ENCODE data around the gene DAPK3.
"Not testable (repeated sequence)": the region's sequence is repeated elsewhere in the genome, so short reads cannot be mapped to it uniquely, and the experiment has no call there.

The DAPK3 gene

DNA sequence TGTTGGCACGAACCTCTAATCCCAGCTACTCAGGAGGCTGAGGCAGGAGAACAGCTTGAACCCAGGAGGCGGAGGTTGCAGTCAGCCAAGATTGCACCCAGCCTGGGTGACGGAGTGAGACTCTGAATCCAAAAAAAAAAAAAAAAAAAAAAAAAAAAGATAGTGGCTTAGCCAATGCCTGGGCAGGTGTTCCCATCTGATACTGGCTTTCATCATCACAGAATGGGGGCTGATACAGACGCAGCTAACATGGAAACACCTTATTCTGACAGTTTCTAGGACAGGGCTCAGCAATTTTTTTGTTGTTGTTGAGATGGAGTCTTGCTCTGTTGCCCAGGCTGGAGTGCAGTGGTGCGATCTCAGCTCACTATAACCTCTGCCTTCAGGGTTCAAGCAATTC is 29.9 kb upstream of the DAPK3 start:
- not testable (repeated sequence) for DNase-seq

DNA sequence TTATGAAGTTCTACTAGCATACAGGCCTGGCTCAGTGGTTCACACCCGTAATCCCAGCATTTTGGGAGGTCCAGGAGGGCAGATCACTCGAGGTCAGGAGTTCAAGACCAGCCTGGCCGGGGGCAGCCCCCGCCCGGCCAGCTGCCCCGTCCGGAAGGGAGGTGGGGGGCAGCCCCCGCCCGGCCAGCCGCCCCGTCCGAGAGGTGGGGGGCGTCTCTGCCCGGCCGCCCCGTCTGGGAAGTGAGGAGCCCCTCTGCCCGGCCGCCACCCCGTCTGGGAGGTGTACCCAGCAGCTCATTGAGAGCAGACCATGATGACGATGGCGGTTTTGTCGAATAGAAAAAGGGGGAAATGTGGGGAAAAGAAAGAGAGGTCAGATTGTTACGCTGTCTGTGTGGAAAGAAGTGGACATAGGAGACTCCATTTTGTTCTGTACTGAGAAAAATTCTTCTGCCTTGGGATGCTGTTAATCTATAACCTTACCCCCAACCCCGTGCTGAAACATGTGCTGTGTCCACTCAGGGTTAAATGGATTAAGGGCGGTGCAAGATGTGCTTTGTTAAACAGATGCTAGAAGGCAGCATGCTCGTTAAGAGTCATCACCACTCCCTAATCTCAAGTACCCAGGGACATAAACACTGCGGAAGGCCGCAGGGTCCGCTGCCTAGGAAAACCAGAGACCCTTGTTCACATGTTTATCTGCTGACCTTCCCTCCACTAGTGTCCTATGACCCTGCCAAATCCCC is 27.9 kb upstream of the DAPK3 start:
- DNase-seq, result not testable (repeated sequence)

DNA sequence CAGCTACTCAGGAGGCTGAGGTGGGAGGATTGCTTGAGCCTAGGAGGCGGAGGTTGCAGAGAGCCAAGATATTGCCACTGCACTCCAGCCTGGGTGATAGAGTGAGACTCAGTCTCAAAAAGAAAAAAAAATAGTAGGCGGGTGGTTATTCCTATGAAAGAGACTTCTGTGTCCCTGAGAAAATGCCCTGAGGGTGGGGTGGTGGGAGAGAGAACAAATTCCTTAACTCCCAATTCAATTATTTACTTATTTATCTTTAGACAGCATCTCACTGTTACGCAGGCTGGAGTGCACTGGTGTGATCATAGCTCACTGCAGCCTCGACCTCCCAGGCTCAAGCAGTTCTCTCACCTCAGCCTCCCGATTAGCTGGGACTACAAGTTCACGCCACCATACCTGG is 24.7 kb upstream of the DAPK3 start:
- DNase-seq, result no peak

- DNase-seq, result no peak
These were observed 19.9 kb upstream of the DAPK3 start for GRCh38 chr19:3990815-3991117.

DNA sequence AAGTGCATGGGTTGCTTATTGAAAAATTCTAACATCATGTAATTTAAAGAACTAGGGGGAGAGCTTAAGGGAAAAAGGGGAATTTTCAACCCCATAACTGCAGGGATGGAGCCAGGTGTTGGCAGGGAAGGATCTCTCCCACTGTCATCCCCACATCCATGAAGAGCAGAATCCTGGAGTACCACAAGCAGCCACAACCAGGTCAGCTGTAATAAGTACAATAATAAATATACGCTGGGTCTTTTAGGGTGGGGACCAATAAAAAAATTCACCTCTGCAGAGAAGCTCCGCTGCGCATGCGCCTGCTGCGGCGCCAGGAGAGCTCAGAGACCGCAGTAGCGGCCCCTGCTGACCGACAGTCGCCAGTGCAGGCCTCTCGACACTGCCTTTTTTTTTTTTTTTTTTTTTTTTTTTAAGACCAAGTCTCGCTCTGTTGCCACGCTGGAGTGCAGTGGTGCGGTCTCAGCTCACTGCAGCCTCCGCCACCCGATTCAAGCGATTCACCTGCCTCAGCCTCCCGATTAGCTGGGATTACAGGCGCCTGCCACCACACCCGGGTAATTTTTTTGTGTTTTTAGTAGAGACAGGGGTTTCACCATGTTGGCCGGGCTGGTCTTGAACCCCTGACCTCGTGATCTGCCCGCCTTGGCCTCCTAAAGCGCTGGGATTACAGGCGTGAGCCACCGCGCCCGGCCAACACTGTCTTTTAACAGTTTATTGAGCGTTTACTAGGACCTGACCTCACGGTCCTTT is 16.9 kb upstream of the DAPK3 start:
- peak; percentile 79 for DNase-seq

DNA sequence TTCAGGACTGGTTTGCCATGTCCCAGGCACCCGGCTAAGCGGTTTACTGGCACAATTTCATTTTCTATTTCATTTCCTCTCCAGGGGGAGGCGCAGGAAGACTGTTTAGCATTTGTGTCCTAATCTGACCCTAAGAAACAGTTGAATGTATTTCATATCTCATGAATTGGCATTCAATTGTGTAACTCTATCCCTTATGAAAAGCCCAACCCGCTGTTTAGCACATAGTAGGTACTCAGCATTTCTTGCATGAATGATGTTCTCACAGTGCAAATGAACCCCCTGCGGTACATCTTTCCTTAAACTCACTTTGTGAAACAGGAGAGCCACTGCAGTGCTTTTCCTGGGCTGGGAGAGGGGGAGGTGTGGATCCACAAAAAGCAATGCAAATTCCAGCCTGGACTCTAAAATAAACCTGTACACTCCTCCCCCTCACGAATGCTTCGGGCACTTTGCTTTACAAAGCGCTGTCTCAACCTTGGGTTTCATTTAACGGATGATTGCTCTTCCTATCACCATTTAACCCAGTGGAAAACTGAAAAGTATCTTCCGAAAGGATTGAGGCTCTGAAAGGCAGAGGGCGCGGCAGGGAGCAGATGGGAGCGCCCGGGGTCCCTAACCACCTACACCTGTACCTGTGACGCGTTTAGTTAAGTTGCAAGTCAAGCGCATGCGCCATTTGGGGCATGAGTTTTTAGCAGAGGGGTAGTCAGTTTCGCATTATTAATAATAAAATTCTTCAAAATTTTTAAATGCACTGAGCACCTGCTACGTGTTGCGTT is 15.6 kb upstream of the DAPK3 start:
- peak; percentile 76 for DNase-seq

GRCh38 chr19:3985643-3986259 is 14.9 kb upstream of the DAPK3 start:
- no peak for DNase-seq

DNA sequence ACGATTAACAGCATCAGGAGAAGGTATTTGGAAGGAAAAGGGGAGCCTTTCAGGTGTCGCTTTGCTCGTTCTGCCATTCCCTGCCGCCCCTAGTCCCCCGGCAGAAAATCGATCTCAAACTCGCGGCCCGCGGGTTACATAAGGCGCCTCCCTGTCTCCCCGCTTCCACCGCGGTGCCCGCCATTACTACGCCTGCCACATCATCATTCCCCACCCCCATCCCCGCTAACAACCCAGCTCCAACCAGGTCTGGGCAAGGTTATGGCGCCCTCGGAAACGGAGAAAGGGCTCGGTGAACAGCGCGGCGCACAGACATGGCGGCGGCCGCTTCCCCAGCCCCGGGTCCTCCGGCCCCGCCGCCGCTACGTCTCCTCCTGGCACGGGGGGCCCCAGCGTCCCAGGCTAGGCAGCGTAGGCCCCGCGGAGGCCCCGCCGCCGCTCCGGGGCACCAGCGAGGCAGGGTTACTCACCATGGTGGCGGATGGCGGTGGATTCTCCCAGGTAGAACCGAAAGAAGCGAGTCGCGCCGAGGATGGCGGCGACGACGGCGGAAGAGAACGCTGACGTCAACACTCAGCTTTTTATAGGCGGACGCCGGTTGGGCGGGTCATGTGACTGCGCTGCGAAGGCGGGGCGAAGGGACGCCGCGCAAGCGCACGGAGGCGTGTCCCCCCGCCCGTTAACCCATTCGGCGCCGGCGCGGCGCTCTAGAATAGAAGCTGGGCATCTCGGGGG is 14.2 kb upstream of the DAPK3 start, which contains the start of gene EEF2:
TSS of gene EEF2 (minus strand) at position 556 of the 735 bp plus-strand sequence. CDS start at position 473, 83 bp downstream.
- peak; percentile 86 for DNase-seq

DNA sequence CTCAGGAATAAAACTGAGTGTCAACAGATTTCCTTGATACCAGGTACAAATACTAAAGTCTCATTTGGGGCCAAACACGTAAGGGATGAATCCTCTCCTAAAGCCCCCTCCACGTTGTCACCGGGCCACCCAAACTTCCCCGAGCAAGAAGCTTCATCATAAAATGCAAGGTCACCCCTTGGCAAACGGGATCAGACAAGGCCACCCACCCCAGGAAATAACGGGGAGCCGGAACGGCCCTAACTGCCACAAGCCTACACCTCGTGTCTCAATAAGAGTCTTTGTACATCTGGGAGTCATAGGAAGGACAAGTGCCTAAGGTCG is 13.6 kb upstream of the DAPK3 start:
- no peak for DNase-seq

DNA sequence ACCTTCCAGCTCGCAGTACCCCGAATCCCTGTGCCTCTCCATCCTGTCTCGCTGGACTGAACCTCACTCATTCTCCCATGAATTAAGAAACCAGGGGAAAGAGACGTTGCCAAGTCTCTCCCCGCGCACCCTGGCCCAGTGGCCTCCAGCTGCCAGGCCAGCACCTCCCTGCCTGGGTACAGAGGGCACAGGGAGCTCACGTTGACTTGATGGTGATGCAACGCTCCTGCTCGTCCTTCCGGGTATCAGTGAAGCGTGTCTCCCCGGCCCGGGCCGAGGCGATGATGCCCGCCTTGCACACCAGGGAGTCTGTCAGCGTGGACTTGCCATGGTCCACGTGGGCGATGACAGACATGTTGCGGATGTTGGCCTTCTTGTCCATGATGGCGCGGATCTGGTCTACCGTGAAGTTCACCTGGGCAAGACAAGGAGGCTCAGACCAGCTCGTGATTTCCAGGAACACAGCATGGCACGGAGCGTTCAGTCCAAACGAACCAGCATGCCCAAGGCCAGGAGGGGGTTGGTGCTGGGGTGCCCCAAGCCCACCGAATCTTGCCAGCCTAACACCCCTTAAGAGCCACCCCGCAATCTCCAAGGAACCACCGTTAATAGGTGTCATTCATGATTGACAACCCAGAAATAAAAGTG is 13.2 kb upstream of the DAPK3 start:
- no peak for DNase-seq

DNA sequence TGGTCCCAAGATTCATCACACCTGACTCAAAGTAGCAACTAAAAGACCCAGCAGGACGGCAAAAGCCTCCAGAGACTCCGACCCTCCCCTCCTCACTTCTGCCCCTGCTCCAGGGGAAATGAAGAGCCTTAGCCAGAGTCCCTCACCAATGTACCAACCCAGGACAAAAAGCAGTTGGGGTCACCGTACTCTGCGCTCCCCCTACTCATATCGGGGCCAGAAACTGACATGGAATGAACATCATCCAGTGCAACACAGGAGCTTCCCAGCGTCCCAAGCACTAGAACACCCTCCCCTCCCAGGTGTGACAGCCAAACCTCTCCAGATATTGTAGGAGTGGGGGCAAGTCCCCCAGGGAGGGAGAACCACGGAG is 12.6 kb upstream of the DAPK3 start:
- no peak for DNase-seq

DNA sequence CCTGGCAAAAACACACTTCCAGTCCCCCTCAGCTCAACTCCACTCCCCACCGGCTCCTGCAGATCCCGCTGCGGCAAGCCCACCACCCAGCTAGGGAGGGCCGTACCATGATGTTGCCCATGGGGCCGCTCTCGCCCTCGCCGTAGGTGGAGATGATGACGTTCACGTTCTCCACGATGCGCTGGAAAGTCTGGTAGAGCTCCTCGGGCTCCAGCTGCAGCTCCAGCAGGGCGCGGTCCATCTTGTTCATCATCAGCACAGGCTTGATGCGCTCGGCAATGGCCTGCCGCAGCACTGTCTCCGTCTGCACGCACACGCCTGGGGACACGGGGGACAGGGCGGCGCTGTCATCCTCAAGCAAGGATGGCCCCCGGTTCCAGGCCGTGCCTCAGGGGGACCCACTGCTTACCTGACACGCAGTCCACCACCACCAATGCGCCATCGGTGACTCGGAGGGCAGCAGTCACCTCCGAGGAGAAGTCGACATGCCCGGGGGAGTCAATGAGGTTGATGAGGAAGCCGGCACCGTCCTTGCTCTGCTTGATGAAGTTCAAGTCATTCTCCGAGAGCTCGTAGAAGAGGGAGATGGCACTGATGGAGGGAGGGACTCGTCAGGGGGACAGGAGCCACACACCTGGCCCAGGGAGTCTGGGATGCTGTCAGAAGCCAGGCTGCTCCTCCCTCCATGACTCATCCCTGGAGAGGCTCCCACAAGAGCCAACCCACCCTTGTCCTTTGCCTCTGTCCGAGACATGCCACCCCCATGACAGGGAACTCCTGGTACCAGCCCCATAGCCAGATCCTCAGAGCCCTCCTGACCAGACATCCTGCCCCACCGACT is 12.0 kb upstream of the DAPK3 start:
- DNase-seq, result no peak

DNA sequence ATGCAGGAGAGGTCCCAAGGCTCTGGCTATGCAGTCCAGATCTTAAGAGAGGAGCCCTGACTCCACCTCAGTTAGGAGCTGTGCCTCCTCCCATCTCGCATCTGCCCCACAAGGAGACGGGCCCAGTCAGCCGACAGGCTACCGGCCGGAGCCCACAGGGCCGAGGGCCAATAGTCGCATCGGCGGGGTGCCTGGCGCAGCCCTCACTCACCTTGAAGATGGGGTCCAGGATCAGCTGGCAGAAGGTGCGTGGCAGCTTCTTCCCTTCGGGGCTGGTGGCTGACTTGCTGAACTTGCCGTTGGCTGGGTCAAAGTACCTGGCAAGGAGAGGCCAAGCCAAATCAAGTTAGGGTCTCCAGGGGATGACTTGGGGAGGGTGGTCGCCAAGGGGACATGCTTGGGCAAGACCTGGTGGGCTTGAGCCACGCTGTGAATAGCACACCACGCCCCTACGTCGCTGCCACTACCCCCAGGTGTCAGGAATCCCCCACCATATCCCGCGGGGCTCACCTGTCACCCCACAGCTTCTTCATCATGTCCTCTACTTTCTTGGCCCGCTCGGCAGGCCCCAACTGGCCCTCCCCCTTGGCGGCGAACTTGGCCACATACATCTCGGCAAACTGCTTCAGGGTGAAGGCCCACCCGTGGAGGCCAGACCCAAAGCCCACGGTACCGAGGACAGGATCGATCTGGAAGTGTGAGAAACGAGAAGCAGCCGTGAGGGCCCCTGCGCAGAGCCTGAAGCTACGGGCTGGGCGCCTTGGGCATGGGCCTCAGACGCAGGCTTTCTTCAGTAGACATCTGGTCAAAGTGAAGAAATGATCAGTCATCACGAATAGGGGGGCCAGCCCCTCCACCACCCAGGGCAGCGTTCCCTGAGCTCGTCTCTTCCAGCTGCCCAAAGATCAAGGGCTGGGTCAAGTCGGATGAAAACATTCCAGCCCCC is 11.1 kb upstream of the DAPK3 start:
- DNase-seq, result no peak

GRCh38 chr19:3981373-3981735 is 10.5 kb upstream of the DAPK3 start:
- DNase-seq, result no peak

GRCh38 chr19:3980353-3981251 is 9.7 kb upstream of the DAPK3 start:
- no peak for DNase-seq

GRCh38 chr19:3979674-3980352 is 8.9 kb upstream of the DAPK3 start:
- DNase-seq, result no peak

DNA sequence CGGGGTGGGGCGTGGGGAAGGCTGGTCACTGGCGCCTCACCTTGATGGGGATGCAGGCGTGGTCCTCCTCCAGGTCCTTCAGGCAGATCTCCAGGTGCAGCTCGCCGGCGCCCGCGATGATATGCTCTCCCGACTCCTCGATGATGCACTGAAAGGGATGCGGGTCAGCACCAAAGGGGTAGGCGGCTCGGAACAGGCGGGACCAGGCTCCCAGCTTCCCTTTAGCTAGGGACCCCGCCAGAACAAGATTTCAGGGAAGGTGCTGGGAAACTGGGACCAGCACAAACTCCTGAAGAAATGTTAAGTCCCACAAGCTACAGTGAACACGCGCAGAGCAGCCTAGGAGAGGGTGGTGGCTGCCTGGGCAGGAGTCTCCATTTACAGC is 8.4 kb upstream of the DAPK3 start:
- no peak for DNase-seq

- DNase-seq, result no peak
These were observed 7.2 kb upstream of the DAPK3 start for GRCh38 chr19:3978145-3978544.
